Keratinocyte (primary cell): ENCODE results near the gene FDXR. TPM values are rescaled to one million over a fixed set of nuclear protein-coding genes. Genes with fewer than 3 reads are reported as not detected.
"Not testable (repeated sequence)": the region's sequence is repeated elsewhere in the genome, so short reads cannot be mapped to it uniquely, and the experiment has no call there.

Source experiments
- DNase-seq: peaks from one replicate; pipeline ENCODE4 v3.0.0-alpha.2; 2011; ENCODE audit warnings: low read depth, missing footprints, low spot score
- FAIRE-seq: peaks from 2 replicates; lab custom pipeline; 2011; peaks lifted over from hg19 to GRCh38; lab: Jason Lieb, UNC
- H2AFZ ChIP-seq: 2 replicates; pipeline ENCODE4 v1.6.0; 2012; ENCODE audit warnings: low read length, control low read depth, inconsistent platforms; ENCODE audit not compliant: control insufficient read depth
- H3K27ac ChIP-seq: 2 replicates; pipeline ENCODE4 v1.5.1; 2011; ENCODE audit warnings: low read length; ENCODE audit not compliant: control insufficient read depth, insufficient read depth
- H3K27me3 ChIP-seq: 3 replicates; pipeline ENCODE4 v1.6.0; 2011; ENCODE audit warnings: low read length; ENCODE audit not compliant: control insufficient read depth, insufficient read depth; ENCODE audit errors: extremely low read depth
- H3K36me3 ChIP-seq, 2 experiments: 2 replicates in 1 of 2; 3 replicates in 1 of 2; pipeline ENCODE4 v1.5.1; 2011; ENCODE audit warnings: low read length in 2 of 2, mild to moderate bottlenecking in 1 of 2; ENCODE audit not compliant: control insufficient read depth in 2 of 2, insufficient read depth in 2 of 2; ENCODE audit errors: extremely low read depth in 1 of 2
- H3K4me1 ChIP-seq: 3 replicates; pipeline ENCODE4 v1.5.1; 2011; ENCODE audit warnings: low read length; ENCODE audit not compliant: control insufficient read depth, insufficient read depth; ENCODE audit errors: extremely low read depth
- H3K4me2 ChIP-seq: 3 replicates; pipeline ENCODE4 v1.6.0; 2011; ENCODE audit warnings: low read depth, low read length; ENCODE audit not compliant: control insufficient read depth, insufficient read depth; ENCODE audit errors: extremely low read depth
- H3K4me3 ChIP-seq, 3 experiments: fragments of 200-600 bp in 1 of 3; sonication (generic) in 1 of 3; 2 replicates in 2 of 3; 3 replicates in 1 of 3; pipeline ENCODE4 v1.5.1; 2011 to 2016; ENCODE audit warnings: low read length in 3 of 3, mild to moderate bottlenecking in 3 of 3, control low read depth in 2 of 3, inconsistent platforms in 1 of 3, low read depth in 1 of 3, mixed read lengths in 1 of 3, mixed run types in 1 of 3, moderate library complexity in 1 of 3; ENCODE audit not compliant: control insufficient read depth in 2 of 3, insufficient read depth in 2 of 3; ENCODE audit errors: extremely low read depth in 1 of 3
- H3K79me2 ChIP-seq: 2 replicates; pipeline ENCODE4 v1.6.0; 2012; ENCODE audit warnings: low read length; ENCODE audit not compliant: control insufficient read depth, insufficient read depth
- H3K9ac ChIP-seq: 3 replicates; pipeline ENCODE4 v1.6.0; 2011; ENCODE audit warnings: low read length; ENCODE audit not compliant: control insufficient read depth, insufficient read depth; ENCODE audit errors: extremely low read depth
- H3K9me1 ChIP-seq: 3 replicates; pipeline ENCODE4 v1.6.0; 2011; ENCODE audit warnings: low read length; ENCODE audit not compliant: control insufficient read depth, insufficient read depth; ENCODE audit errors: extremely low read depth
- H3K9me3 ChIP-seq: 2 replicates; pipeline ENCODE4 v1.5.1; 2012; ENCODE audit warnings: low read depth, low read length; ENCODE audit not compliant: control insufficient read depth
- H4K20me1 ChIP-seq: 3 replicates; pipeline ENCODE4 v1.6.0; 2011; ENCODE audit warnings: low read length; ENCODE audit not compliant: control insufficient read depth, insufficient read depth; ENCODE audit errors: extremely low read depth
- EZH2 ChIP-seq: IDR thresholded peaks from one replicate; pipeline ENCODE4 v1.6.1; 2012; ENCODE audit warnings: inconsistent platforms, mild to moderate bottlenecking, low read length, moderate library complexity
- dilution Hi-C: fragments of 300-500 bp; cut with MboI; formaldehyde crosslinking; loops from one replicate; pipeline ENCODE4 v1.7.0; 2020; ENCODE audit warnings: low sequenced_read_pairs; ENCODE audit not compliant: extremely low pct_ligation_motif_present
- polyA plus RNA-seq, 5 experiments: library from polyadenylated mRNA; depleted of rRNA in 3 of 5; stranded (reverse) in 3 of 5; stranded (forward) in 1 of 5; unstranded in 1 of 5; fragments of >200 nt; gene quantifications; 1 replicate in 1 of 5; 2 replicates in 3 of 5; 3 replicates in 1 of 5; pipeline versions ENCODE4 v1.2.1 to v1.2.3, GENCODE V29; 2011 to 2012; ENCODE audit warnings: missing spikeins in 2 of 5, low read depth in 1 of 5, low replicate concordance in 1 of 5
- TF ChIP-seq, protein P1 (sequence below), 3 experiments: IDR thresholded peaks in 1 of 3; conservative IDR thresholded peaks in 1 of 3; optimal IDR thresholded peaks in 1 of 3; 2 replicates in 2 of 3; 3 replicates in 1 of 3; pipeline versions ENCODE3 to v1.5.1; 2011; ENCODE audit warnings: low read length in 3 of 3, mild to moderate bottlenecking in 3 of 3, moderate library complexity in 2 of 3, control low read depth in 1 of 3, inconsistent platforms in 1 of 3; ENCODE audit not compliant: insufficient read depth in 2 of 3; ENCODE audit errors: extremely low read depth in 1 of 3

The FDXR gene
- polyA plus RNA-seq, 1 donor (not counting 4 experiments of a cell fraction or from before 2014, with no cell fraction given), result 12.0 TPM

- no peak for TF ChIP-seq EZH2
- TF ChIP-seq, protein P1, sequence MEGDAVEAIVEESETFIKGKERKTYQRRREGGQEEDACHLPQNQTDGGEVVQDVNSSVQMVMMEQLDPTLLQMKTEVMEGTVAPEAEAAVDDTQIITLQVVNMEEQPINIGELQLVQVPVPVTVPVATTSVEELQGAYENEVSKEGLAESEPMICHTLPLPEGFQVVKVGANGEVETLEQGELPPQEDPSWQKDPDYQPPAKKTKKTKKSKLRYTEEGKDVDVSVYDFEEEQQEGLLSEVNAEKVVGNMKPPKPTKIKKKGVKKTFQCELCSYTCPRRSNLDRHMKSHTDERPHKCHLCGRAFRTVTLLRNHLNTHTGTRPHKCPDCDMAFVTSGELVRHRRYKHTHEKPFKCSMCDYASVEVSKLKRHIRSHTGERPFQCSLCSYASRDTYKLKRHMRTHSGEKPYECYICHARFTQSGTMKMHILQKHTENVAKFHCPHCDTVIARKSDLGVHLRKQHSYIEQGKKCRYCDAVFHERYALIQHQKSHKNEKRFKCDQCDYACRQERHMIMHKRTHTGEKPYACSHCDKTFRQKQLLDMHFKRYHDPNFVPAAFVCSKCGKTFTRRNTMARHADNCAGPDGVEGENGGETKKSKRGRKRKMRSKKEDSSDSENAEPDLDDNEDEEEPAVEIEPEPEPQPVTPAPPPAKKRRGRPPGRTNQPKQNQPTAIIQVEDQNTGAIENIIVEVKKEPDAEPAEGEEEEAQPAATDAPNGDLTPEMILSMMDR (optimal IDR thresholded peaks at IDR 0.05 in 1 of 3, IDR thresholded peaks at IDR 0.05 in 1 of 3, conservative IDR thresholded peaks at IDR 0.05 in 1 of 3; ENCODE audit: extremely low read depth in 1 of 3, insufficient read depth in 2 of 3, low read length in 3 of 3), result no peak
- Histone ChIP-seq H3K4me2 (no peak overlapping the region), H3K27ac (no peak overlapping the region), H3K4me3 (no peak overlapping the region), H3K9me1 (no peaks in the 10 kb centered on the region), H3K9ac (no peak overlapping the region), H3K79me2 (no peaks in the 10 kb centered on the region), H3K9me3 (no peaks in the 10 kb centered on the region), H3K27me3 (no peaks in the 10 kb centered on the region), H4K20me1 (no peaks in the 10 kb centered on the region), H2AFZ (no peak overlapping the region), H3K4me1 (peaks cover 8% of the 10 kb centered on the region), H3K36me3 (no peaks in the 10 kb centered on the region)
- dilution Hi-C loops, result no loop called here
- no peak for DNase-seq
- FAIRE-seq, result no peak
Observed at GRCh38 chr17:74916136-74916850, 43.5 kb upstream of the FDXR start.

DNA sequence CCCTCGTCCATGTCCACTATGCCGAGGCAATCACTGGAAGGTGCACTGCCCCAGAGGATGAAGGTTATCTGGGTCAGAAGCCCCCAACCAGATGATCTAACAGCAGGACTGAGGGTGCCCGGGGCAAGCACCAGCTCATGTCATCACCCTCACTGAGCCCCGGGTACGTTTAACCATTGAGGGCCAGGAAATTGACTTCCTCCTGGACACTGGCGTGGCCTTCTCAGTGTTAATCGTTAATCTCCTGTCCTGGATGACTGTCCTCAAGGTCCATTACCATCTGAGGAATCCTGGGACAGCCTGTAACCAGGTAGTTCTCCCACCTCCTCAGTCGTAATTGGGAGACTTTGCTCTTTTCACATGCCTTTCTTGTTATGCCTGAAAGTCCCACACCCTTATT lies 38.6 kb upstream of the FDXR start:
- H2AFZ ChIP-seq, H3K9ac ChIP-seq, H3K4me3 ChIP-seq, H3K27ac ChIP-seq, H3K9me1 ChIP-seq, FAIRE-seq, H4K20me1 ChIP-seq, dilution Hi-C loops, H3K4me2 ChIP-seq, H3K27me3 ChIP-seq, DNase-seq, H3K4me1 ChIP-seq, H3K36me3 ChIP-seq, H3K9me3 ChIP-seq, H3K79me2 ChIP-seq: not testable (repeated sequence)

DNA sequence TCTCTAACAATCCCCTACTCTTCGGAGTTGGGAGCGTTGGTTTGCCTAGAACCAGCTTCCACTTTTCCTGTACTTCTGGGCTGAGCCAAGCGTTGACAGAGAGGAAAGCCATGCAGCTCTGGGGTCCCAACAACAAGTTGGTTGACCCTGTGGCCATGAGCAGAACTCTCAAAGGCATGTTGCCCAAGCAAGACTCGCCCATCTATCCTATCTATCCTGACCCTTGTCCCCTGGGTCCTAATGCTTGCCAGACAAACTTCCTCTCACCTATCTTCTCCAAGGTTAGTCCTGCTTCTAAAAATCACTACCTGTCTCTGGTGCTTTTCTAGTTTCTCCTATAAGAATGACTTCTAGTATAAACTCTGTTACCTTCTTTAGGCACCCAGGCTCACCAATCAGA lies 36.3 kb upstream of the FDXR start:
- FAIRE-seq, H3K79me2 ChIP-seq: not testable (repeated sequence)

More for the DNA sequence above, 36.3 kb upstream of the FDXR start:
- H3K4me2 ChIP-seq, H3K27ac ChIP-seq, H3K9me3 ChIP-seq, H3K9ac ChIP-seq, H3K4me1 ChIP-seq, H3K9me1 ChIP-seq, H3K36me3 ChIP-seq, H4K20me1 ChIP-seq, dilution Hi-C loops, H3K27me3 ChIP-seq, DNase-seq, H2AFZ ChIP-seq, H3K4me3 ChIP-seq: not testable (repeated sequence)
